ENCODE measurements around the gene PKNOX2.

PKNOX2 gene

GRCh38 chr11:125299061-125299615 is 134.6 kb downstream of the PKNOX2 start:
- Histone ChIP-seq H3K4me1 (ENCODE audit: insufficient read depth, low read length) (no peaks in the 10 kb centered on the region), H3K9ac (ENCODE audit: low read depth, low read length) (no peak overlapping the region), H3K36me3 (ENCODE audit: insufficient read depth, low read depth, low read length) (no peaks in the 10 kb centered on the region), H3K9me3 (ENCODE audit: insufficient read depth, low read depth, low read length) (no peaks in the 10 kb centered on the region), H3K27me3 (ENCODE audit: insufficient read depth, low read length) (no peaks in the 10 kb centered on the region; the same call in 1 of the 2 replicates), H3K4me3 (ENCODE audit: low read length) (no peak overlapping the region), H3K27ac (ENCODE audit: low read length) (no peak overlapping the region)

GRCh38 chr11:125299821-125300220 is 135.3 kb downstream of the PKNOX2 start:
- Histone ChIP-seq H3K27me3 (ENCODE audit: insufficient read depth, low read length) (no peaks in the 10 kb centered on the region; the same call in 1 of the 2 replicates), H3K9ac (ENCODE audit: low read depth, low read length) (no peak overlapping the region)

GRCh38 chr11:125300791-125301218 is 136.3 kb downstream of the PKNOX2 start:
- Histone ChIP-seq H3K9ac (ENCODE audit: low read depth, low read length) (no peak overlapping the region), H3K27ac (ENCODE audit: low read length) (no peak overlapping the region), H3K9me3 (ENCODE audit: insufficient read depth, low read depth, low read length) (no peaks in the 10 kb centered on the region), H3K36me3 (ENCODE audit: insufficient read depth, low read depth, low read length) (no peaks in the 10 kb centered on the region), H3K4me3 (ENCODE audit: low read length) (no peak overlapping the region), H3K27me3 (ENCODE audit: insufficient read depth, low read length) (no peaks in the 10 kb centered on the region), H3K4me1 (ENCODE audit: insufficient read depth, low read length) (no peaks in the 10 kb centered on the region)

More at GRCh38 chr11:125299821-125300220, 135.3 kb downstream of the PKNOX2 start:
- Histone ChIP-seq H3K36me3 (ENCODE audit: insufficient read depth, low read depth, low read length) (no peaks in the 10 kb centered on the region), H3K4me1 (ENCODE audit: insufficient read depth, low read length) (no peaks in the 10 kb centered on the region), H3K9me3 (ENCODE audit: insufficient read depth, low read depth, low read length) (no peaks in the 10 kb centered on the region), H3K4me3 (ENCODE audit: low read length) (no peak overlapping the region), H3K27ac (ENCODE audit: low read length) (no peak overlapping the region)

- Histone ChIP-seq H3K9ac (ENCODE audit: low read depth, low read length) (no peak overlapping the region), H3K4me1 (ENCODE audit: insufficient read depth, low read length) (no peaks in the 10 kb centered on the region), H3K9me3 (ENCODE audit: insufficient read depth, low read depth, low read length) (no peaks in the 10 kb centered on the region), H3K27ac (ENCODE audit: low read length) (no peak overlapping the region), H3K36me3 (ENCODE audit: insufficient read depth, low read depth, low read length) (no peaks in the 10 kb centered on the region), H3K4me3 (ENCODE audit: low read length) (no peak overlapping the region), H3K27me3 (ENCODE audit: insufficient read depth, low read length) (no peaks in the 10 kb centered on the region)
These were observed 136.8 kb downstream of the PKNOX2 start for GRCh38 chr11:125301346-125301745.

GRCh38 chr11:125303186-125303585 is 138.6 kb downstream of the PKNOX2 start:
- H3K36me3 ChIP-seq (ENCODE audit: insufficient read depth, low read depth, low read length) = no peaks in the 10 kb centered on the region
- no peaks in the 10 kb centered on the region for H3K27me3 ChIP-seq (ENCODE audit: insufficient read depth, low read length)
- H3K4me1 ChIP-seq (ENCODE audit: insufficient read depth, low read length) = no peaks in the 10 kb centered on the region
- H3K9ac ChIP-seq (ENCODE audit: low read depth, low read length) = no peak overlapping the region
- H3K9me3 ChIP-seq (ENCODE audit: insufficient read depth, low read depth, low read length) = no peaks in the 10 kb centered on the region
- no peak overlapping the region for H3K4me3 ChIP-seq (ENCODE audit: low read length)
- no peak overlapping the region for H3K27ac ChIP-seq (ENCODE audit: low read length)

- Histone ChIP-seq H3K27ac (ENCODE audit: low read length) (no peak overlapping the region), H3K9me3 (ENCODE audit: insufficient read depth, low read depth, low read length) (no peaks in the 10 kb centered on the region), H3K4me3 (ENCODE audit: low read length) (no peak overlapping the region), H3K27me3 (ENCODE audit: insufficient read depth, low read length) (no peaks in the 10 kb centered on the region), H3K4me1 (ENCODE audit: insufficient read depth, low read length) (no peaks in the 10 kb centered on the region), H3K9ac (ENCODE audit: low read depth, low read length) (no peak overlapping the region), H3K36me3 (ENCODE audit: insufficient read depth, low read depth, low read length) (no peaks in the 10 kb centered on the region)
These were observed 139.1 kb downstream of the PKNOX2 start for GRCh38 chr11:125303694-125304093.

GRCh38 chr11:125304136-125304535 is 139.6 kb downstream of the PKNOX2 start:
- Histone ChIP-seq H3K9ac (ENCODE audit: low read depth, low read length) (no peak overlapping the region), H3K36me3 (ENCODE audit: insufficient read depth, low read depth, low read length) (no peaks in the 10 kb centered on the region), H3K4me3 (ENCODE audit: low read length) (no peak overlapping the region), H3K27me3 (ENCODE audit: insufficient read depth, low read length) (no peaks in the 10 kb centered on the region), H3K4me1 (ENCODE audit: insufficient read depth, low read length) (no peaks in the 10 kb centered on the region), H3K27ac (ENCODE audit: low read length) (no peak overlapping the region), H3K9me3 (ENCODE audit: insufficient read depth, low read depth, low read length) (no peaks in the 10 kb centered on the region)

GRCh38 chr11:125304876-125305275 is 140.3 kb downstream of the PKNOX2 start:
- Histone ChIP-seq H3K36me3 (ENCODE audit: insufficient read depth, low read depth, low read length) (no peaks in the 10 kb centered on the region), H3K4me1 (ENCODE audit: insufficient read depth, low read length) (no peaks in the 10 kb centered on the region), H3K27ac (ENCODE audit: low read length) (no peak overlapping the region), H3K27me3 (ENCODE audit: insufficient read depth, low read length) (no peaks in the 10 kb centered on the region), H3K4me3 (ENCODE audit: low read length) (no peak overlapping the region), H3K9ac (ENCODE audit: low read depth, low read length) (no peak overlapping the region), H3K9me3 (ENCODE audit: insufficient read depth, low read depth, low read length) (no peaks in the 10 kb centered on the region)

- Histone ChIP-seq H3K27me3 (ENCODE audit: insufficient read depth, low read length) (no peaks in the 10 kb centered on the region), H3K27ac (ENCODE audit: low read length) (no peak overlapping the region), H3K9ac (ENCODE audit: low read depth, low read length) (no peak overlapping the region), H3K4me1 (ENCODE audit: insufficient read depth, low read length) (no peaks in the 10 kb centered on the region), H3K36me3 (ENCODE audit: insufficient read depth, low read depth, low read length) (no peaks in the 10 kb centered on the region), H3K4me3 (ENCODE audit: low read length) (no peak overlapping the region), H3K9me3 (ENCODE audit: insufficient read depth, low read depth, low read length) (no peaks in the 10 kb centered on the region)
These were observed 140.8 kb downstream of the PKNOX2 start for GRCh38 chr11:125305345-125305744.

- no peaks in the 10 kb centered on the region for H3K9me3 ChIP-seq (ENCODE audit: insufficient read depth, low read depth, low read length)
These were observed 141.9 kb downstream of the PKNOX2 start for GRCh38 chr11:125306476-125306875.

GRCh38 chr11:125308246-125308645 is 143.7 kb downstream of the PKNOX2 start:
- no peaks in the 10 kb centered on the region; the same call in 1 of the 2 replicates for H3K4me1 ChIP-seq (ENCODE audit: insufficient read depth, low read length)
- no peak overlapping the region for H3K4me3 ChIP-seq (ENCODE audit: low read length)
- no peak overlapping the region for H3K27ac ChIP-seq (ENCODE audit: low read length)
- no peaks in the 10 kb centered on the region for H3K27me3 ChIP-seq (ENCODE audit: insufficient read depth, low read length)
- H3K36me3 ChIP-seq (ENCODE audit: insufficient read depth, low read depth, low read length) = no peaks in the 10 kb centered on the region
- no peak overlapping the region for H3K9ac ChIP-seq (ENCODE audit: low read depth, low read length)
- no peaks in the 10 kb centered on the region for H3K9me3 ChIP-seq (ENCODE audit: insufficient read depth, low read depth, low read length)

More at GRCh38 chr11:125306476-125306875, 141.9 kb downstream of the PKNOX2 start:
- H3K4me1 ChIP-seq (ENCODE audit: insufficient read depth, low read length) = no peaks in the 10 kb centered on the region; the same call in 1 of the 2 replicates
- no peak overlapping the region for H3K9ac ChIP-seq (ENCODE audit: low read depth, low read length)
- no peak overlapping the region for H3K4me3 ChIP-seq (ENCODE audit: low read length)
- H3K27me3 ChIP-seq (ENCODE audit: insufficient read depth, low read length) = no peaks in the 10 kb centered on the region
- H3K36me3 ChIP-seq (ENCODE audit: insufficient read depth, low read depth, low read length) = no peaks in the 10 kb centered on the region
- no peak overlapping the region for H3K27ac ChIP-seq (ENCODE audit: low read length)

- no peak overlapping the region for H3K27ac ChIP-seq (ENCODE audit: low read length)
- H3K27me3 ChIP-seq (ENCODE audit: insufficient read depth, low read length) = no peaks in the 10 kb centered on the region
- H3K4me3 ChIP-seq (ENCODE audit: low read length) = no peak overlapping the region
- peaks cover 5% of the 10 kb centered on the region; the same call in 1 of the 2 replicates for H3K9me3 ChIP-seq (ENCODE audit: insufficient read depth, low read depth, low read length)
- no peak overlapping the region for H3K9ac ChIP-seq (ENCODE audit: low read depth, low read length)
- no peaks in the 10 kb centered on the region for H3K36me3 ChIP-seq (ENCODE audit: insufficient read depth, low read depth, low read length)
- peaks cover 16% of the 10 kb centered on the region; the same call in 1 of the 2 replicates for H3K4me1 ChIP-seq (ENCODE audit: insufficient read depth, low read length)
These were observed 147.8 kb downstream of the PKNOX2 start for GRCh38 chr11:125312391-125312790.

Measured in iPS-20b (cell line).